K562 (cell line): ENCODE measurements around the gene PDGFD. TPM values are rescaled to one million over a fixed set of nuclear protein-coding genes. Genes with fewer than 3 reads are reported as not detected.

Source experiments
- ATAC-seq: fragments of 200-7000 bp; cut with Tn5 transposase; 3 replicates; pipeline ENCODE4 v1.9.1; 2020; ENCODE audit warnings: moderate library complexity
- BruUV-seq: library from RNA; stranded (reverse); fragments of 400-500 nt; replicated peaks from 2 replicates; lab custom pipeline; 2021; lab: Mats Ljungman, UMichigan
- CTCF ChIA-PET: fragments of 300-600 bp; formaldehyde crosslinking; extraction: SDS; loops from one replicate; lab custom pipeline; 2021; ENCODE audit warnings: low intra/inter-chr PET ratio; lab: Yijun Ruan, JAX
- POLR2A ChIA-PET: fragments of 300-600, 350-650 bp; sonication (Branson Sonifier 250); formaldehyde crosslinking; extraction: SDS; loops from one replicate; lab custom pipeline; 2021; ENCODE audit warnings: antibody characterized with exemption, inconsistent platforms; lab: Yijun Ruan, JAX
- DNase-seq, 4 experiments: peaks; one replicate each; pipeline versions ENCODE4 v3.0.0 to v3.0.0-alpha.2; 2011 to 2018; ENCODE audit warnings: low spot score in 3 of 4, mixed read lengths in 3 of 4; ENCODE audit errors: extremely low read depth in 1 of 4
- FAIRE-seq: peaks from 2 replicates; lab custom pipeline; 2011; peaks lifted over from hg19 to GRCh38; lab: Jason Lieb, UNC
- H2AFZ ChIP-seq: 2 replicates; pipeline ENCODE4 v1.6.0; 2011; ENCODE audit warnings: low read depth, low read length, control low read depth, inconsistent platforms
- H3K27ac ChIP-seq: fragments of 200-600 bp; 3 replicates; pipeline ENCODE4 v1.8.0; 2011; ENCODE audit warnings: low read depth, mild to moderate bottlenecking, control low read depth, inconsistent platforms, low read length, moderate library complexity, mixed read lengths; ENCODE audit errors: extremely low read depth
- H3K27me3 ChIP-seq, 2 experiments: fragments of 300-600 bp in 1 of 2; 2 replicates in 1 of 2; 3 replicates in 1 of 2; pipeline versions ENCODE4 v1.6.0 to v1.8.0; 2011; ENCODE audit warnings: inconsistent platforms in 2 of 2, low read length in 2 of 2, mild to moderate bottlenecking in 1 of 2, mixed read lengths in 1 of 2, moderate library complexity in 1 of 2; ENCODE audit not compliant: control insufficient read depth in 2 of 2, insufficient read depth in 2 of 2
- H3K36me3 ChIP-seq: fragments of 300-600 bp; 3 replicates; pipeline ENCODE4 v1.8.0; 2011; ENCODE audit warnings: mild to moderate bottlenecking, low read length, inconsistent platforms; ENCODE audit not compliant: control insufficient read depth, insufficient read depth
- H3K4me1 ChIP-seq, 2 experiments: fragments of 200-600 bp in 1 of 2; replicated peaks in 1 of 2; 2 replicates in 1 of 2; 3 replicates in 1 of 2; pipeline versions ENCODE4 v1.5.1 to v1.8.0; 2011; ENCODE audit warnings: inconsistent platforms in 2 of 2, low read length in 2 of 2, mild to moderate bottlenecking in 1 of 2, mixed read lengths in 1 of 2, moderate library complexity in 1 of 2; ENCODE audit not compliant: control insufficient read depth in 2 of 2, insufficient read depth in 2 of 2
- H3K4me2 ChIP-seq: 2 replicates; pipeline ENCODE4 v1.6.1; 2011; ENCODE audit warnings: low read length, control low read depth, inconsistent platforms, mixed read lengths; ENCODE audit not compliant: insufficient read depth
- H3K4me3 ChIP-seq: fragments of 200-600 bp; sonication (generic), shearing (Covaris generic); 2 replicates; pipeline ENCODE4 v1.5.1; 2016; ENCODE audit warnings: control low read depth, inconsistent platforms
- H3K79me2 ChIP-seq: fragments of 200-600 bp; 3 replicates; pipeline ENCODE4 v1.8.0; 2011; ENCODE audit warnings: low read length, inconsistent platforms; ENCODE audit not compliant: control insufficient read depth, insufficient read depth
- H3K9ac ChIP-seq, 2 experiments: 2 replicates each; pipeline versions ENCODE4 v1.6.0 to v1.6.1; 2011; ENCODE audit warnings: low read depth in 2 of 2, low read length in 2 of 2, control low read depth in 1 of 2, inconsistent platforms in 1 of 2, mild to moderate bottlenecking in 1 of 2, mixed read lengths in 1 of 2; ENCODE audit not compliant: insufficient read depth in 1 of 2
- H3K9me1 ChIP-seq: one replicate; pipeline ENCODE4 v1.6.0; 2011; ENCODE audit warnings: inconsistent platforms, mild to moderate bottlenecking, low read length, moderate library complexity; ENCODE audit not compliant: control insufficient read depth, insufficient read depth
- H3K9me3 ChIP-seq: replicated peaks from 2 replicates; pipeline ENCODE4 v1.5.1; 2011; ENCODE audit warnings: low read depth, low read length, inconsistent platforms; ENCODE audit not compliant: control insufficient read depth, insufficient read depth
- H4K20me1 ChIP-seq: replicated peaks from 2 replicates; pipeline ENCODE4 v1.6.1; 2011; ENCODE audit warnings: low read length, inconsistent platforms, mixed read lengths; ENCODE audit not compliant: control insufficient read depth, insufficient read depth
- ARHGAP35 ChIP-seq: fragments of 450-650 bp; IDR thresholded peaks from 2 replicates; pipeline ENCODE4 v1.6.1; 2018; ENCODE audit not compliant: partially characterized antibody
- CBFB ChIP-seq: sonication (generic); formaldehyde crosslinking; IDR thresholded peaks from 2 replicates; pipeline ENCODE4 v1.4.0; 2020; ENCODE audit warnings: mild to moderate bottlenecking, missing genetic modification reagents
- NR2F6 ChIP-seq: fragments of 450-650 bp; formaldehyde crosslinking; IDR thresholded peaks from 2 replicates; pipeline ENCODE4 v1.4.0; 2020; ENCODE audit warnings: mild to moderate bottlenecking
- RBM14 ChIP-seq: fragments of 200-400 bp; formaldehyde crosslinking; IDR thresholded peaks from 2 replicates; pipeline ENCODE4 v1.6.1; 2018; ENCODE audit warnings: low read depth, mild to moderate bottlenecking, low read length, moderate library complexity, borderline replicate concordance; ENCODE audit not compliant: insufficient read depth
- SIX5 ChIP-seq, 2 experiments: IDR thresholded peaks; 2 replicates each; pipeline ENCODE4 v1.6.1; 2011; ENCODE audit warnings: low read length in 2 of 2, borderline replicate concordance in 1 of 2, low read depth in 1 of 2, mild to moderate bottlenecking in 1 of 2, moderate library complexity in 1 of 2; ENCODE audit not compliant: insufficient read depth in 1 of 2
- SMAD2 ChIP-seq: fragments of 150-350 bp; IDR thresholded peaks from 2 replicates; pipeline ENCODE4 v1.6.1; 2014; ENCODE audit warnings: low read depth, mild to moderate bottlenecking, low read length
- STAT5A ChIP-seq: IDR thresholded peaks from 2 replicates; pipeline ENCODE4 v1.6.1; 2012; ENCODE audit warnings: low read length, inconsistent platforms, borderline replicate concordance
- XRCC4 ChIP-seq: IDR thresholded peaks from one replicate; pipeline ENCODE4 v1.6.1; 2011; ENCODE audit not compliant: insufficient read depth, insufficient read length; ENCODE audit errors: extremely low read depth
- ZNF445 ChIP-seq: fragments of 250-450 bp; sonication (Bioruptor Pico); IDR thresholded peaks from 2 replicates; pipeline ENCODE4 v1.4.0; 2020; ENCODE audit warnings: low read depth, mild to moderate bottlenecking, moderate library complexity
- WGBS: fragments of 100-300 bp; shearing (Covaris generic); methylation state at CpG from one replicate; pipeline ENCODE4 v1.1.6; 2016; ENCODE audit warnings: low coverage, mixed read lengths; ENCODE audit not compliant: insufficient coverage; ENCODE audit errors: missing lambda C conversion rate; 5-methylcytosine and 5-hydroxymethylcytosine counted together
- in situ Hi-C: fragments of 300-500 bp; cut with MboI; formaldehyde crosslinking; loops from 4 replicates; pipeline ENCODE4 v1.15.0; 2018; ENCODE audit warnings: inconsistent platforms, mixed read lengths
- intact Hi-C: fragments of 100-400 bp; cut with micrococcal nuclease; formaldehyde crosslinking; loops from 2 replicates; pipeline ENCODE4 v1.14.2; 2022
- polyA plus RNA-seq, 8 experiments: library from polyadenylated mRNA; depleted of rRNA in 4 of 8; stranded (reverse) in 5 of 8; unstranded in 3 of 8; fragments of >200 nt; fragmentation: Nextera tagmentation in 2 of 8; fragmentation: Illumina TruSeq in 1 of 8; extraction: Ambion mirVana in 2 of 8; extraction: Trizol in 1 of 8; gene quantifications; 2 replicates each; pipeline versions ENCODE4 v1.2.1 to v1.2.3, GENCODE V29; 2011 to 2014; ENCODE audit warnings: inconsistent platforms in 1 of 8, missing spikeins in 1 of 8
- total RNA-seq, 7 experiments: library from RNA; depleted of rRNA in 6 of 7; stranded (reverse); fragments of >200 nt in 6 of 7; fragmentation: Illumina TruSeq in 2 of 7; extraction: Trizol in 2 of 7; gene quantifications; 2 replicates each; pipeline versions ENCODE4 v1.2.1 to v1.2.3, GENCODE V29; 2011 to 2021; ENCODE audit warnings: low replicate concordance in 1 of 7
- TF ChIP-seq, protein P1 (sequence below): fragments of 450-650 bp; formaldehyde crosslinking; IDR thresholded peaks from 2 replicates; pipeline ENCODE4 v1.4.0; 2020; ENCODE audit warnings: mild to moderate bottlenecking
- TF ChIP-seq, protein P2 (sequence below): IDR thresholded peaks from 2 replicates; pipeline ENCODE4 v1.6.1; 2014; ENCODE audit warnings: antibody characterized with exemption

The PDGFD gene
- total and polyA plus RNA-seq, 9 of the 15 experiments (the other 6 are each of a cell fraction or from before 2014, with no cell fraction given) = 0.11 TPM; not detected in 8

DNA sequence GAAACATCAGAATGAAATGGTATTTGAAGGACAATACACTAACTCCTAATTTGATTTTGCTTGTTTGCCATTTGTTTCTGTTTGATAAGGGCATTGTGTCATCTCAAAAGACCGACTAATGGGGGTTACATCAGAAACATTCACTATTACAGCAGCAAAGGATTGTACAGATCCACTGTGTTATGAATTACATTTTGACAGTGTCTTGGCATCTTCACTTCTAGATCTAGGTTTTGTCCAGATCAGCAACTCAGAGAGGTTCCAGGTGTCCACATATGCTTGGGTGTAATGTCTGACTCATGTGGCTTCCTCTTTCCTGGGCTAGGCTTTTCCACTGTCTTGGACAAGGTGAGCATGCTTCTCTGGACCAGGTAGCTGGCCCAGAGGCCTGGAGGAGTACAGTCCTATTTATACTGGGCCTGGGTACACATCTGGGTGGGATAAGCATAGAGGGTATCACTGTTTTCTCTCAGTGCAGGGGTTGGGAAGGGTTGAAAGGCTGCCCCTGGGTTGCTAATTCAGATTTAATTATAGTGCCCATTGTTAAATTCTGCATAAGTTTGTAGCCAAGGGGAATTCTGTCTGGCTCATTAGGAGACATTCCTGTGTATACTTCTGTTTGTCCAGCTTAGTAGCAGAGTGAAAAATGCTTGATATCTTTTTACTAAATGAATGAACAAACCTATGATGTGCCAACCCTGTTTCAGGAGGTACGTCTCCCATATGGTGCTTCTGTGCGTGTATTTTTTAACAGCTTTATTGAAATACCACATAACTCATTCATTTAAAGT lies 103.7 kb downstream of the PDGFD start:
- ChIA-PET CTCF (no interaction called here), POLR2A (no interaction called here)
- Histone ChIP-seq H3K9me1 (no peaks in the 10 kb centered on the region), H3K4me2 (no peak overlapping the region), H4K20me1 (no peaks in the 10 kb centered on the region), H3K36me3 (no peaks in the 10 kb centered on the region), H3K9ac (no peak overlapping the region), H3K4me1 (no peaks in the 10 kb centered on the region), H3K4me3 (no peak overlapping the region), H3K27ac (no peak overlapping the region), H3K79me2 (no peaks in the 10 kb centered on the region), H3K9me3 (no peaks in the 10 kb centered on the region), H3K27me3 (no peaks in the 10 kb centered on the region), H2AFZ (no peak overlapping the region)
- BruUV-seq = no TSS peak
- ATAC-seq (no peak), FAIRE-seq (no peak), DNase-seq (no peak)
- intact Hi-C loops = no loop called here
- in situ Hi-C loops = no loop called here
- 0% methylated on average over 3 of the region's 3 CpGs for WGBS
- TF ChIP-seq, protein P1, sequence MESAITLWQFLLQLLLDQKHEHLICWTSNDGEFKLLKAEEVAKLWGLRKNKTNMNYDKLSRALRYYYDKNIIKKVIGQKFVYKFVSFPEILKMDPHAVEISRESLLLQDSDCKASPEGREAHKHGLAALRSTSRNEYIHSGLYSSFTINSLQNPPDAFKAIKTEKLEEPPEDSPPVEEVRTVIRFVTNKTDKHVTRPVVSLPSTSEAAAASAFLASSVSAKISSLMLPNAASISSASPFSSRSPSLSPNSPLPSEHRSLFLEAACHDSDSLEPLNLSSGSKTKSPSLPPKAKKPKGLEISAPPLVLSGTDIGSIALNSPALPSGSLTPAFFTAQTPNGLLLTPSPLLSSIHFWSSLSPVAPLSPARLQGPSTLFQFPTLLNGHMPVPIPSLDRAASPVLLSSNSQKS (CRISPR knock-in tag) = no peak
- TF ChIP-seq RBM14 (no peak), ZNF445 (CRISPR knock-in tag) (no peak), NR2F6 (no peak), XRCC4 (no peak), SIX5 (IDR thresholded peaks at IDR 0.05; ENCODE audit: borderline replicate concordance in 1 of 2, insufficient read depth in 1 of 2, low read depth in 1 of 2, low read length in 2 of 2) (no peak), CBFB (no peak), ARHGAP35 (no peak), SMAD2 (no peak), STAT5A (no peak)
- TF ChIP-seq, protein P2, sequence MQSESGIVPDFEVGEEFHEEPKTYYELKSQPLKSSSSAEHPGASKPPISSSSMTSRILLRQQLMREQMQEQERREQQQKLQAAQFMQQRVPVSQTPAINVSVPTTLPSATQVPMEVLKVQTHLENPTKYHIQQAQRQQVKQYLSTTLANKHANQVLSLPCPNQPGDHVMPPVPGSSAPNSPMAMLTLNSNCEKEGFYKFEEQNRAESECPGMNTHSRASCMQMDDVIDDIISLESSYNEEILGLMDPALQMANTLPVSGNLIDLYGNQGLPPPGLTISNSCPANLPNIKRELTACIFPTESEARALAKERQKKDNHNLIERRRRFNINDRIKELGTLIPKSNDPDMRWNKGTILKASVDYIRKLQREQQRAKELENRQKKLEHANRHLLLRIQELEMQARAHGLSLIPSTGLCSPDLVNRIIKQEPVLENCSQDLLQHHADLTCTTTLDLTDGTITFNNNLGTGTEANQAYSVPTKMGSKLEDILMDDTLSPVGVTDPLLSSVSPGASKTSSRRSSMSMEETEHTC = no peak
